Measurements from ENCODE around the gene PARVB. TPM values are rescaled to one million over a fixed set of nuclear protein-coding genes. Genes with fewer than 3 reads are reported as not detected.

PARVB gene
- total RNA-seq, 1 experiment from 2014 or later = 85.3 TPM

- intact Hi-C loops (cut with micrococcal nuclease) = no loop called here
- Histone ChIP-seq H3K36me3 (ENCODE audit: low read depth, low read length) (no peaks in the 10 kb centered on the region), H3K9me2 (replicated peaks; ENCODE audit: low read length) (no peaks in the 10 kb centered on the region), H3K79me2 (ENCODE audit: low read length) (no peaks in the 10 kb centered on the region), H3K9ac (ENCODE audit: low read length) (no peak overlapping the region), H3K27ac (ENCODE audit: low read length) (no peak overlapping the region), H3K9me3 (ENCODE audit: low read length) (no peaks in the 10 kb centered on the region), H4K20me1 (ENCODE audit: low read length) (no peaks in the 10 kb centered on the region), H3K4me1 (ENCODE audit: insufficient read depth, low read length) (no peaks in the 10 kb centered on the region), H3F3A (ENCODE audit: low read length, unreplicated experiment) (no peaks in the 10 kb centered on the region), H2AFZ (ENCODE audit: low read length) (no peak overlapping the region), H3K27me3 (ENCODE audit: low read length) (no peaks in the 10 kb centered on the region), H3K4me3 (ENCODE audit: low read length) (no peak overlapping the region), H3K4me2 (ENCODE audit: low read length) (no peak overlapping the region)
- TF ChIP-seq EZH2phosphoT487 (IDR thresholded peaks at IDR 0.05; ENCODE audit: borderline replicate concordance, low read length) (no peak), EZH2 (IDR thresholded peaks at IDR 0.05; ENCODE audit: low read length, unreplicated experiment) (no peak)
- TF ChIP-seq, protein P1, sequence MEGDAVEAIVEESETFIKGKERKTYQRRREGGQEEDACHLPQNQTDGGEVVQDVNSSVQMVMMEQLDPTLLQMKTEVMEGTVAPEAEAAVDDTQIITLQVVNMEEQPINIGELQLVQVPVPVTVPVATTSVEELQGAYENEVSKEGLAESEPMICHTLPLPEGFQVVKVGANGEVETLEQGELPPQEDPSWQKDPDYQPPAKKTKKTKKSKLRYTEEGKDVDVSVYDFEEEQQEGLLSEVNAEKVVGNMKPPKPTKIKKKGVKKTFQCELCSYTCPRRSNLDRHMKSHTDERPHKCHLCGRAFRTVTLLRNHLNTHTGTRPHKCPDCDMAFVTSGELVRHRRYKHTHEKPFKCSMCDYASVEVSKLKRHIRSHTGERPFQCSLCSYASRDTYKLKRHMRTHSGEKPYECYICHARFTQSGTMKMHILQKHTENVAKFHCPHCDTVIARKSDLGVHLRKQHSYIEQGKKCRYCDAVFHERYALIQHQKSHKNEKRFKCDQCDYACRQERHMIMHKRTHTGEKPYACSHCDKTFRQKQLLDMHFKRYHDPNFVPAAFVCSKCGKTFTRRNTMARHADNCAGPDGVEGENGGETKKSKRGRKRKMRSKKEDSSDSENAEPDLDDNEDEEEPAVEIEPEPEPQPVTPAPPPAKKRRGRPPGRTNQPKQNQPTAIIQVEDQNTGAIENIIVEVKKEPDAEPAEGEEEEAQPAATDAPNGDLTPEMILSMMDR (conservative IDR thresholded peaks at IDR 0.05; ENCODE audit: low read depth, low read length) = no peak
- no TSS peak for BruUV-seq (replicated peaks)
- ChIA-PET CTCF (no interaction called here), POLR2A (ENCODE audit: unreplicated experiment) (no interaction called here)
- ATAC-seq = no peak
- no peak for DNase-seq
Measured at GRCh38 chr22:44111562-44112155, 87.6 kb downstream of the PARVB start.

DNA sequence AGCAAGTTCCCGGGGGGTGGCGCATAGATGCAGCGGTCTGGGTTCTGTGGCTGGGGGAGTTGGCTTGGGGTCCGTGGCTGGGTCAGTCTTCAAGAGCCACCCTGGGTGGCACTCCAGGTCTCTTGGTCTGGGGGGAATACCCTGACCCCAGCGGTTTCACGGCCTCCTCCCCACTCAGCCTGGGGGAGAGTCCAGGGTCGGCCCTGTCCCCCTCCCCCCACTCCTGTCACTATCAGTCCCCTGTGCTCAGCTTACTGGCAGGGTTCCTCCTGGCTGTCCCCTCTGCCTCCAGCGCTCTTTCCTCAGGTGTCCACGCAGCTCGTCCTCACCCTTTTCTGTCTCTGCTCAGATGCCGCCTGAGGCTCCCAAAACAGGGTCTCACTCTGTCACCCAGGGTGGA is 88.1 kb downstream of the PARVB start:
- no peaks in the 10 kb centered on the region for H3F3A ChIP-seq (ENCODE audit: low read length, unreplicated experiment)
- H3K79me2 ChIP-seq (ENCODE audit: low read length) = no peaks in the 10 kb centered on the region
- TF ChIP-seq EZH2phosphoT487 (IDR thresholded peaks at IDR 0.05; ENCODE audit: borderline replicate concordance, low read length) = no peak
- no peaks in the 10 kb centered on the region for H3K27me3 ChIP-seq (ENCODE audit: low read length)
- no peak overlapping the region for H3K9ac ChIP-seq (ENCODE audit: low read length)
- H3K4me3 ChIP-seq (ENCODE audit: low read length) = no peak overlapping the region
- ChIA-PET POLR2A (ENCODE audit: unreplicated experiment) (interaction anchor here (0.5 kb wide), 1 partner anchor 610 kb away, joined by 3 read pairs; no protein-coding TSS in a partner anchor), CTCF (no interaction called here)
- no peak overlapping the region for H3K4me2 ChIP-seq (ENCODE audit: low read length)
- ATAC-seq = no peak
- DNase-seq = no peak
- H4K20me1 ChIP-seq (ENCODE audit: low read length) = no peaks in the 10 kb centered on the region
- no TSS peak for BruUV-seq (replicated peaks)
- intact Hi-C loops (cut with micrococcal nuclease) = no loop called here
- no peaks in the 10 kb centered on the region for H3K9me2 ChIP-seq (replicated peaks; ENCODE audit: low read length)
- H3K27ac ChIP-seq (ENCODE audit: low read length) = no peak overlapping the region
- H3K36me3 ChIP-seq (ENCODE audit: low read depth, low read length) = no peaks in the 10 kb centered on the region
- no peaks in the 10 kb centered on the region for H3K9me3 ChIP-seq (ENCODE audit: low read length)
- no peak overlapping the region for H2AFZ ChIP-seq (ENCODE audit: low read length)
- no peaks in the 10 kb centered on the region for H3K4me1 ChIP-seq (ENCODE audit: insufficient read depth, low read length)

DNA sequence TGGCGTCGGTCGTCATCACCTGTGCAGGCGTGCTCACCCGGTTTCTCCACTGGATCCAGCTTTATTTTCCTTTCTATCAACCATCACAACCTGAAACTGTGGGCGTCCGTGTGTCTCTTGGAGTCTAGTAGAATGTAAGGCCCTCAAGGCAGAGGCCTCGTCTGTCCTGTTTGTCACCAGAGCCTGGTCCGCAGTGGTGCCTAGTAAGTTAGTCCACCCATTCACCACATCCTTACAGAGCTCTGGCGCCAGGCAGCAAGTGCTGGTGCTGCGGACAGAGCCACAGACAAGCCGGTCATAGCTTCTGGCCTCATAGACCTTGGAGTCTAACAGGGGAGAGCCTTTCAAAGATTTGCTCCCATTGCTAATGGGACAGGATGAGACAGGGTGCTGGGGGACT is 92.2 kb downstream of the PARVB start:
- intact Hi-C loops (cut with micrococcal nuclease) = no loop called here

More for the DNA sequence above, 92.2 kb downstream of the PARVB start:
- Histone ChIP-seq H3K79me2 (ENCODE audit: low read length) (no peaks in the 10 kb centered on the region), H3K9me3 (ENCODE audit: low read length) (no peaks in the 10 kb centered on the region), H3K9ac (ENCODE audit: low read length) (no peak overlapping the region), H3K4me2 (ENCODE audit: low read length) (no peak overlapping the region), H3K36me3 (ENCODE audit: low read depth, low read length) (peaks cover 3% of the 10 kb centered on the region; the same call in 1 of the 2 replicates), H2AFZ (ENCODE audit: low read length) (no peak overlapping the region), H3K27me3 (ENCODE audit: low read length) (no peaks in the 10 kb centered on the region), H4K20me1 (ENCODE audit: low read length) (no peaks in the 10 kb centered on the region), H3F3A (ENCODE audit: low read length, unreplicated experiment) (no peaks in the 10 kb centered on the region), H3K4me3 (ENCODE audit: low read length) (no peak overlapping the region), H3K27ac (ENCODE audit: low read length) (no peak overlapping the region), H3K4me1 (ENCODE audit: insufficient read depth, low read length) (no peaks in the 10 kb centered on the region), H3K9me2 (replicated peaks; ENCODE audit: low read length) (no peaks in the 10 kb centered on the region)
- no peak for TF ChIP-seq EZH2 (IDR thresholded peaks at IDR 0.05; ENCODE audit: low read length, unreplicated experiment)
- TF ChIP-seq, protein P1 (conservative IDR thresholded peaks at IDR 0.05; ENCODE audit: low read depth, low read length) = no peak
- TF ChIP-seq EZH2phosphoT487 (IDR thresholded peaks at IDR 0.05; ENCODE audit: borderline replicate concordance, low read length) = no peak
- no TSS peak for BruUV-seq (replicated peaks)
- DNase-seq (no peak), ATAC-seq (no peak)
- ChIA-PET POLR2A (ENCODE audit: unreplicated experiment) (no interaction called here), CTCF (no interaction called here)

Data from PC-3 (cell line).